GM12864 (cell line): ENCODE results near the gene PI4KA.

Experiments
- DNase-seq: peaks from one replicate; pipeline ENCODE4 v3.0.0-alpha.2; 2011; ENCODE audit warnings: low read depth
- H3K4me3 ChIP-seq: 2 replicates; pipeline ENCODE4 v1.5.1; 2011; ENCODE audit warnings: mild to moderate bottlenecking, low read depth, low read length, control low read depth
- CTCF ChIP-seq: IDR thresholded peaks from 2 replicates; pipeline ENCODE4 v1.5.1; 2011; ENCODE audit warnings: low read depth, mild to moderate bottlenecking, moderate library complexity, low read length, control low read depth, inconsistent platforms; ENCODE audit errors: missing control alignments

Gene PI4KA

GRCh38 chr22:20657963-20658362, 200.6 kb downstream of the PI4KA start:
- no peak for TF ChIP-seq CTCF
- DNase-seq: no peak
- H3K4me3 ChIP-seq: no peak overlapping the region
